ENCODE measurements around the gene FOXQ1. TPM values are rescaled to one million over a fixed set of nuclear protein-coding genes. Genes with fewer than 3 reads are reported as not detected.

FOXQ1 gene
- total and polyA plus RNA-seq, 2 donors (not counting 3 experiments of a cell fraction or from before 2014, with no cell fraction given) = not detected

DNA sequence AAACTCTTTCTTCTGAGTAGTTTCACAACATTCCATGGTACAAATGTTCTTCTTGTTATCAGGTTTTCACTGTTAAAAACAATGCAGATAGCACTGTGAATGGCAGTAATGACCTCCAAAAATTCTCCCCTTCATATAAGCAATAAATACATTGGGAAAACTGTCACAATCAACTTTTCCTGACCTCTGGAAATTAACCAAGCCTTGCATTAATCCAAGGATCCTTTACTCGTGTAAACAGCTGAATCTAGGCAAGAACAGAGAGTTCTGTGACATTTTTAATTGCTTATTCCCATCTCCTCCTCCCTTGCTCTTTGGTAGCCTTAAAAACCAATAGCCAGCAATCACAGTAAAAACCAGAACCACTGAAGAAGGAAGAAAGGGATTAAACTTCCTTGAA lies 37.8 kb downstream of the FOXQ1 start:
- no peaks in the 10 kb centered on the region for H3K4me1 ChIP-seq (ENCODE audit: control insufficient read depth, extremely low read depth, insufficient read depth, low read length)
- ChIA-PET POLR2A (no interaction called here), CTCF (no interaction called here)
- BruUV-seq (replicated peaks) = no TSS peak
- no peaks in the 10 kb centered on the region for H3K9me1 ChIP-seq (replicated peaks; ENCODE audit: control insufficient read depth, extremely low read depth, insufficient read depth, low read length)
- no peaks in the 10 kb centered on the region for H4K20me1 ChIP-seq (replicated peaks; ENCODE audit: control insufficient read depth, extremely low read depth, insufficient read depth, low read length)
- TF ChIP-seq MYC (IDR thresholded peaks at IDR 0.05; ENCODE audit: low read depth, low read length) = no peak
- TF ChIP-seq POLR2A (IDR thresholded peaks at IDR 0.05; ENCODE audit: low read depth, low read length) = no peak
- no peak for TF ChIP-seq EZH2 (IDR thresholded peaks at IDR 0.05; ENCODE audit: borderline replicate concordance, low read depth, low read length, severe bottlenecking)
- no peak for TF ChIP-seq FOS (IDR thresholded peaks at IDR 0.05; ENCODE audit: borderline replicate concordance, insufficient read depth, low read length)
- TF ChIP-seq, protein P1, sequence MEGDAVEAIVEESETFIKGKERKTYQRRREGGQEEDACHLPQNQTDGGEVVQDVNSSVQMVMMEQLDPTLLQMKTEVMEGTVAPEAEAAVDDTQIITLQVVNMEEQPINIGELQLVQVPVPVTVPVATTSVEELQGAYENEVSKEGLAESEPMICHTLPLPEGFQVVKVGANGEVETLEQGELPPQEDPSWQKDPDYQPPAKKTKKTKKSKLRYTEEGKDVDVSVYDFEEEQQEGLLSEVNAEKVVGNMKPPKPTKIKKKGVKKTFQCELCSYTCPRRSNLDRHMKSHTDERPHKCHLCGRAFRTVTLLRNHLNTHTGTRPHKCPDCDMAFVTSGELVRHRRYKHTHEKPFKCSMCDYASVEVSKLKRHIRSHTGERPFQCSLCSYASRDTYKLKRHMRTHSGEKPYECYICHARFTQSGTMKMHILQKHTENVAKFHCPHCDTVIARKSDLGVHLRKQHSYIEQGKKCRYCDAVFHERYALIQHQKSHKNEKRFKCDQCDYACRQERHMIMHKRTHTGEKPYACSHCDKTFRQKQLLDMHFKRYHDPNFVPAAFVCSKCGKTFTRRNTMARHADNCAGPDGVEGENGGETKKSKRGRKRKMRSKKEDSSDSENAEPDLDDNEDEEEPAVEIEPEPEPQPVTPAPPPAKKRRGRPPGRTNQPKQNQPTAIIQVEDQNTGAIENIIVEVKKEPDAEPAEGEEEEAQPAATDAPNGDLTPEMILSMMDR (IDR thresholded peaks at IDR 0.05; ENCODE audit: extremely low read depth in 1 of 2, insufficient read depth in 1 of 2, low read depth in 1 of 2, low read length in 2 of 2) = no peak
- TF ChIP-seq POLR2AphosphoS5 (IDR thresholded peaks at IDR 0.05; ENCODE audit: insufficient read depth, low read depth, low read length) = no peak
- TF ChIP-seq GATA2 (IDR thresholded peaks at IDR 0.05; ENCODE audit: insufficient read depth, insufficient read length, low read depth, low read length) = no peak
- TF ChIP-seq JUN (IDR thresholded peaks at IDR 0.05; ENCODE audit: borderline replicate concordance, insufficient read depth, insufficient read length, low read depth) = no peak
- TF ChIP-seq, protein P2, sequence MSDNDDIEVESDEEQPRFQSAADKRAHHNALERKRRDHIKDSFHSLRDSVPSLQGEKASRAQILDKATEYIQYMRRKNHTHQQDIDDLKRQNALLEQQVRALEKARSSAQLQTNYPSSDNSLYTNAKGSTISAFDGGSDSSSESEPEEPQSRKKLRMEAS (IDR thresholded peaks at IDR 0.05; ENCODE audit: insufficient read depth, insufficient read length) = no peak
- H3K4me2 ChIP-seq (ENCODE audit: insufficient read depth, low read length) = no peak overlapping the region
- H3K9me3 ChIP-seq (replicated peaks; ENCODE audit: control insufficient read depth, insufficient read depth, low read length) = no peaks in the 10 kb centered on the region
- intact Hi-C loops (cut with micrococcal nuclease) (no loop called here), dilution Hi-C loops (cut with MboI; ENCODE audit: extremely low pct_ligation_motif_present, low sequenced_read_pairs) (no loop called here)
- no peak overlapping the region for H3K4me3 ChIP-seq (replicated peaks in 1 of 3; ENCODE audit: insufficient read depth in 1 of 3, low read depth in 1 of 3, low read length in 3 of 3)
- H3K79me2 ChIP-seq (ENCODE audit: control insufficient read depth, insufficient read depth, low read length) = no peaks in the 10 kb centered on the region
- no peak for FAIRE-seq
- DNase-seq (ENCODE audit: low read depth, low spot score) = no peak
- no peak overlapping the region for H3K27ac ChIP-seq (ENCODE audit: insufficient read depth, low read depth, low read length)
- no peak overlapping the region for H3K9ac ChIP-seq (replicated peaks; ENCODE audit: extremely low read depth, insufficient read depth, low read length)
- no peaks in the 10 kb centered on the region for H3K36me3 ChIP-seq (ENCODE audit: control insufficient read depth in 2 of 2, extremely low read depth in 1 of 2, insufficient read depth in 2 of 2, low read length in 2 of 2)
- H2AFZ ChIP-seq (ENCODE audit: low read depth, low read length) = no peak overlapping the region
- H3K27me3 ChIP-seq (ENCODE audit: control insufficient read depth in 2 of 2, insufficient read depth in 2 of 2, low read length in 2 of 2) = no peaks in the 10 kb centered on the region

All from endothelial cell of umbilical vein (primary cell).